Activated naive CD4-positive, alpha-beta T cell treated with anti-CD3 and anti-CD28 coated beads, Interleukin-2, amount 50 U/mL, for 24 hours (primary cell): ENCODE measurements around the gene FBXO46.
A peak's percentile ranks its signal among the peaks of the same experiment; 100 is the strongest.
"Not testable (repeated sequence)": the region's sequence is repeated elsewhere in the genome, so short reads cannot be mapped to it uniquely, and the experiment has no call there.

ENCODE experiments used
- H3K27ac Mint-ChIP-seq: one replicate; pipeline ENCODE4 v1.8.0; 2021; ENCODE audit warnings: mild to moderate bottlenecking, mixed read lengths
- H3K27me3 Mint-ChIP-seq: one replicate; pipeline ENCODE4 v1.8.0; 2021; ENCODE audit warnings: mixed read lengths
- H3K36me3 Mint-ChIP-seq: one replicate; pipeline ENCODE4 v1.8.0; 2021; ENCODE audit warnings: mixed read lengths
- H3K4me1 Mint-ChIP-seq: one replicate; pipeline ENCODE4 v1.8.0; 2021; ENCODE audit warnings: mixed read lengths
- H3K4me3 Mint-ChIP-seq: one replicate; pipeline ENCODE4 v1.8.0; 2021; ENCODE audit warnings: mild to moderate bottlenecking, mixed read lengths
- H3K9me3 Mint-ChIP-seq: one replicate; pipeline ENCODE4 v1.8.0; 2021; ENCODE audit warnings: mixed read lengths

Gene FBXO46

DNA sequence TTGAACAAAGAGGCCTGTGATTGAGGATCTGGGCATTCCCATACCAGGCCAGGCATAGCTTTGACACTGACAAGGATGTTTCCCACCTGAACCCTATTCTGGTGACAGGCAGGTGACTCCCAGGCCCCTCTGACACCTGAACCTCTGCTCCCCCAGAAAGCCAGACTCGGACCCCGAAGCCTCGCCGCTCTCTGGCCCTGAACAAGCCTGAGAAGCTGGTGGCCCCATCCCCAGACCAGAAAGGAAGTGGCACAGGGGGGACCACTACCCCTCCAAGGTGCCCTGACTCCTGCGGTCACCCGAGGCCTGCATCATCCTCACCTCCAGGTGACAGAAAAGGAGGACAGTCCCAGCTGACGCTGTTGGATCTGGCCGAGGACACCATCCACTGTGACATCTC is 23.6 kb upstream of the FBXO46 start:
- no peaks in the 10 kb centered on the region for H3K9me3 Mint-ChIP-seq
- no peaks in the 10 kb centered on the region for H3K36me3 Mint-ChIP-seq
- H3K4me3 Mint-ChIP-seq: no peak overlapping the region
- H3K27me3 Mint-ChIP-seq: no peaks in the 10 kb centered on the region
- H3K27ac Mint-ChIP-seq: no peak overlapping the region
- no peaks in the 10 kb centered on the region for H3K4me1 Mint-ChIP-seq

DNA sequence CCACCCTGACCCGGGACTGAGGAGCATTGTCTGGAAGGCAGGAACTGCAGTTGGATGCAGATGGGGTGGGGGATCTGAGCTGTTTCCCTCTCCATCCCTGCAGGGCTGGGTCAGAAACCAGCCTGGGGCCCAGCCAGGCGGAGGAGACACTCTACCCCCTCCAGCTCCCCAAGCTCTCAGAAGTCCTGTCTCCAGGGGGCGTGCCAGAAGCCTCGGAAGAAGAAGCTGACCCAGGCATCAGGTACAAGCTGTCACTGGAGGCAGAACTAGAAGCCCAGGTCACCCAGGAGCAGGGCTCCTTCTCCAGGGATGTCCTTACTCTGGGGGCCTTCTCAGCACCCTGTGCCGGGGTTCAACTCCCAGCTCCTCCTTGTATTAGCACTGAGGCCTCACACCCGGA is 22.9 kb upstream of the FBXO46 start:
- H3K27ac Mint-ChIP-seq: no peak overlapping the region
- no peaks in the 10 kb centered on the region for H3K27me3 Mint-ChIP-seq

GRCh38 chr19:45752639-45753038 is 21.9 kb upstream of the FBXO46 start:
- no peaks in the 10 kb centered on the region for H3K27me3 Mint-ChIP-seq
- H3K4me3 Mint-ChIP-seq: no peak overlapping the region
- H3K9me3 Mint-ChIP-seq: no peaks in the 10 kb centered on the region
- H3K27ac Mint-ChIP-seq: no peak overlapping the region
- no peaks in the 10 kb centered on the region for H3K4me1 Mint-ChIP-seq
- H3K36me3 Mint-ChIP-seq: no peaks in the 10 kb centered on the region

More for the DNA sequence above, 22.9 kb upstream of the FBXO46 start:
- no peak overlapping the region for H3K4me3 Mint-ChIP-seq
- no peaks in the 10 kb centered on the region for H3K36me3 Mint-ChIP-seq
- H3K9me3 Mint-ChIP-seq: no peaks in the 10 kb centered on the region
- no peaks in the 10 kb centered on the region for H3K4me1 Mint-ChIP-seq

DNA sequence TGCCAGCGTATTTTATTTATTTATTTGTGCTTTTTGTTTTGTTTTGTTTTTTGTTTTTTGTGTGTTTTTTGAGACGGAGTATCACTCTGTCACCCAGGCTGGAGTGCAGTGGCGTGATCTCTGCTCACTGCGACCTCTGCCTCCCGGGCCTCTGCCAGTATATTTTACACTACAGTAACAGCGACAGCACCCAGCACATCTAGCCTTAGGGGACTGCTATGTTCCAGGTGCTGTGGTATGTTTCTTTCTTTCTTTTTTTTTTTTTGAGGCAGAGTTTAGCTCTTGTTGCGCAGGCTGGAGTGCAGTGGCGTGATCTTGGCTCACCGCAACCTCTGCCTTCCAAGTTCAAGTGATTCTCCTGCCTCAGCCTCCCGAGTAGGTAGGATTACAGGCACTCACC is 20.8 kb upstream of the FBXO46 start:
- not testable (repeated sequence) for H3K9me3 Mint-ChIP-seq, H3K27ac Mint-ChIP-seq, H3K4me3 Mint-ChIP-seq, H3K4me1 Mint-ChIP-seq, H3K36me3 Mint-ChIP-seq, H3K27me3 Mint-ChIP-seq

GRCh38 chr19:45747513-45747912 is 16.8 kb upstream of the FBXO46 start:
- Mint-ChIP-seq H3K27ac (no peak overlapping the region), H3K4me1 (no peaks in the 10 kb centered on the region), H3K4me3 (no peak overlapping the region), H3K9me3 (no peaks in the 10 kb centered on the region), H3K36me3 (no peaks in the 10 kb centered on the region), H3K27me3 (no peaks in the 10 kb centered on the region)

DNA sequence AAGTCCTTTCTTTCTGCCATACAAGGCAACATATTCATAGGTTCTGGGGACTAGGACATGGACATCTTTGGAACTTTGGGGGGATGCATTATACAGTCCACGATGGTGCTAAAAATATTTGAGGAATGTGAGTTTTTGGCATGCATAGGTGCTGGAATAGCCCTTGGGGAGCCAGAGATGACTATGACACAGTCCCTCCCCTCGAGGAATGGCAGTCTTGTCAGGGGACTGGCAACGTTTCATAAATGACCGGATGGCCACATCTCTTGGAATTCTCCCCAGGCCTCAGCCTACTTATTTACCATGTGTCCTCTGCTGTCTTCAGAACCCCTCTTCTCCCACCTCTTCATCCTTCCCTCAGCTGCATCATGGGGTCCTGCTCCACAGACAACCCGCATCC is 16.2 kb upstream of the FBXO46 start:
- Mint-ChIP-seq H3K4me1 (no peaks in the 10 kb centered on the region), H3K27ac (no peak overlapping the region), H3K27me3 (no peaks in the 10 kb centered on the region), H3K4me3 (no peak overlapping the region), H3K9me3 (no peaks in the 10 kb centered on the region), H3K36me3 (no peaks in the 10 kb centered on the region)

- Mint-ChIP-seq H3K27me3 (no peaks in the 10 kb centered on the region), H3K4me3 (no peak overlapping the region), H3K4me1 (no peaks in the 10 kb centered on the region), H3K27ac (no peak overlapping the region), H3K9me3 (no peaks in the 10 kb centered on the region), H3K36me3 (no peaks in the 10 kb centered on the region)
These were observed 14.9 kb upstream of the FBXO46 start for GRCh38 chr19:45745606-45746005.

- no peak overlapping the region for H3K4me3 Mint-ChIP-seq
- no peaks in the 10 kb centered on the region for H3K36me3 Mint-ChIP-seq
- H3K4me1 Mint-ChIP-seq: no peaks in the 10 kb centered on the region
- no peaks in the 10 kb centered on the region for H3K27me3 Mint-ChIP-seq
- no peaks in the 10 kb centered on the region for H3K9me3 Mint-ChIP-seq
- H3K27ac Mint-ChIP-seq: no peak overlapping the region
These were observed 12.3 kb upstream of the FBXO46 start for GRCh38 chr19:45742969-45743368.

- H3K4me1 Mint-ChIP-seq: no peaks in the 10 kb centered on the region
These were observed 9.1 kb upstream of the FBXO46 start for GRCh38 chr19:45739498-45740439.

DNA sequence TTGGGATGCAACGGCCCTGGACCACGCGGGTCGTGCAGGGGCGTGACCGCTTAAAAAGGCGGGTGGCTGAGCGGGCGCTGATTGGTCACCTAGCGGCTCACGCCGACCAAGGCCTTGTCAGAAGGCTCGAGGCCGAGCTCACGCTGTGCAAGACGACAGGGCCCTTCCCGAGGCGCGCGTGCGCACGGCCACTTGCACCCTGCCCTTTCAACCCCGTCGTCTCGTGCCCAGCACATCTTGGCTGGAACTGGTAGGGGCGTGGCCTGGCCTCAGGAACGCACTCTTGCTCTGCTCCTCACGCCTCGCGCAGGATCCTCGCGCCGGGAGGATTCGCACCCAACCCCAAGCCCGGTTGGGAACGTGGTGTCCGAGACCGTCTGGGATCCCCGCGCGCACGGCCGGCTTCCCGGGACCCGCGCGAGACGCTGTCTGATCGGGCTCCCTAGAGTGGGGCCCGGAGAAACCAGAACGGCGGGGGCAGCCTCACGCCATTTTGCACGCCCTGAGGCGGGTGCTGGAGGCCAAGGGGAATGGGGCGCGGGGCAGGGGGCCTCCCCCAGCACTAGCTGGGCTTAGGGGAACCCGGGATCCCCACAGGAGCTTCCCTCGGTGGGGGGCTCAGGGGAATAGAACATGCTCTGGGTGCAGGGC is 2.6 kb upstream of the FBXO46 start, which contains the start of gene MEIOSIN:
MEIOSIN (plus strand) TSS at position 280 of the 651 bp plus-strand sequence. CDS start 1,938 bp downstream, outside the sequence.
- Mint-ChIP-seq H3K4me1 (peaks cover 22% of the 10 kb centered on the region), H3K4me3 (no peak within 1 kb of the TSS), H3K27ac (no peak within 1 kb of the TSS), H3K9me3 (no peaks in the 10 kb centered on the region), H3K36me3 (no peaks in the 10 kb centered on the region), H3K27me3 (no peaks in the 10 kb centered on the region)

More at GRCh38 chr19:45739498-45740439, 9.1 kb upstream of the FBXO46 start:
- no peaks in the 10 kb centered on the region for H3K9me3 Mint-ChIP-seq
- no peaks in the 10 kb centered on the region for H3K36me3 Mint-ChIP-seq
- no peaks in the 10 kb centered on the region for H3K27me3 Mint-ChIP-seq
- H3K27ac Mint-ChIP-seq: no peak overlapping the region
- H3K4me3 Mint-ChIP-seq: no peak overlapping the region

- Mint-ChIP-seq H3K4me1 (peaks cover 33% of the 10 kb centered on the region), H3K4me3 (peak overlapping the region; percentile 94), H3K9me3 (no peaks in the 10 kb centered on the region), H3K27me3 (no peaks in the 10 kb centered on the region), H3K36me3 (no peaks in the 10 kb centered on the region), H3K27ac (peak overlapping the region; percentile 85)
These were observed 851 bp downstream of the FBXO46 start for GRCh38 chr19:45729800-45730290.

GRCh38 chr19:45728683-45729082 is 2.0 kb downstream of the FBXO46 start:
- peaks cover 38% of the 10 kb centered on the region for H3K4me1 Mint-ChIP-seq
- H3K4me3 Mint-ChIP-seq, H3K27me3 Mint-ChIP-seq, H3K36me3 Mint-ChIP-seq, H3K27ac Mint-ChIP-seq, H3K9me3 Mint-ChIP-seq: not testable (repeated sequence)

DNA sequence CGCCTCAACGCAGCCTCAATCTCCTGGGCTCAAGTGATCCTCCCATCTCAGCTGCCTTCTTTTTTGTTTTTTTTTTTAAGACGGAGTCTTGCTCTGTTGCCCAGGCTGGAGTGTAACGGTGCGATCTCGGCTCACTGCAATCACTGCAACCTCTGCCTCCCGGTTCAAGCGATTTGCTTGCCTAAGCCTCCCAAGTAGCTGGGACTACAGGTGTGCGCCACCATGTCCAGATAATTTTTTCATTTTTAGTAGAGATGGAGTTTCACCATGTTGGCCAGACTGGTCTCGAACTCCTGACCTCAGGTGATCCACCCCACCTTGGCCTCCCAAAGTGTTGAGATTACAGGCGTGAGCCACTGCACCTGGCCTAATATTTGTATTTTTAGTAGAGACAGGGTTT is 10.6 kb downstream of the FBXO46 start:
- H3K27ac Mint-ChIP-seq, H3K9me3 Mint-ChIP-seq, H3K27me3 Mint-ChIP-seq, H3K4me3 Mint-ChIP-seq: not testable (repeated sequence)
- Mint-ChIP-seq H3K4me1 (peaks cover 42% of the 10 kb centered on the region), H3K36me3 (peaks cover 14% of the 10 kb centered on the region)

DNA sequence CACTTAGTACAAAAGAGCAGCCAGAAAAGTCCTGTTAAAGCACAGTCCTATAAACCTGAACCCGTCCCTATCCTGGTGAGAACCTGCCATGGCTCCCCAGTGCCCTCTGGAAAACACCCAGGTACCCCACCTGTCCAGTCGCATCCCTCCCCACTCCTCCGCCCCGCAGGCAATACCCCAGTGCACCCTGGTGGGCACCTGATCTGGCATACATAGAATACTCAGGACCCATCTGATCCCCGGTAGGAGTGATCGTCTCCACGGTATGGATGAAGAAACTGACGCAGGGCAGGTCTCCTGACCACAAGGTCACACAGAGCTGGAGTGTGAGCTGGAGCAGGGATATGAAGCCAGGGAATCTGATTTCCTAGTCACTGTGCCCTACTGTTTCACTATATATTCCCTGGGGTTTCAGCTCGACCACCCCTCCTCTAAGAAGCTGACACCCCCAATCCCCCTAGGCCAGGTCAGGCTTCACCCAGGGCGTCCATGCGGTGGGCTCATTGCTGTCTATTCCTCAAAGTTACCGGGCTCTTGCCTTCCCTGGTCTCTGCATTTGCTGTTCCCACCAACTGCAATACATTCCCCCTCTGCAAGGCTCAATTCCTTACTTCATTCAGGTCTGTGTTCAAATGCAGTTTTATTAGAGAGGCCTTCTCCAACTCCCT is 12.6 kb downstream of the FBXO46 start:
- H3K36me3 Mint-ChIP-seq: peaks cover 14% of the 10 kb centered on the region
- peak overlapping the region; percentile 88 for H3K27ac Mint-ChIP-seq
- peak overlapping the region; percentile 96 for H3K4me3 Mint-ChIP-seq
- peaks cover 46% of the 10 kb centered on the region for H3K4me1 Mint-ChIP-seq
- H3K27me3 Mint-ChIP-seq: no peaks in the 10 kb centered on the region
- no peaks in the 10 kb centered on the region for H3K9me3 Mint-ChIP-seq

GRCh38 chr19:45717131-45717982 is 13.3 kb downstream of the FBXO46 start:
- Mint-ChIP-seq H3K4me3 (peak overlapping the region; percentile 96), H3K9me3 (no peaks in the 10 kb centered on the region), H3K36me3 (peaks cover 14% of the 10 kb centered on the region), H3K4me1 (peaks cover 46% of the 10 kb centered on the region), H3K27me3 (no peaks in the 10 kb centered on the region), H3K27ac (peak overlapping the region; percentile 97)
